B cell (primary cell): ENCODE measurements around the gene RNFT2.

Source experiments
- CTCF ChIP-seq: fragments of 200-600 bp; IDR thresholded peaks from one replicate; pipeline ENCODE4 v1.8.0; 2022; ENCODE audit warnings: antibody characterized with exemption, mild to moderate bottlenecking
- EZH2 ChIP-seq: IDR thresholded peaks from 2 replicates; pipeline ENCODE4 v1.6.1; 2012; ENCODE audit warnings: borderline replicate concordance, low read depth, mild to moderate bottlenecking, moderate library complexity, low read length; ENCODE audit not compliant: insufficient read depth, poor library complexity, severe bottlenecking

GRCh38 chr12:116708826-116709756, 29.0 kb upstream of the RNFT2 start:
- TF ChIP-seq CTCF (peak; percentile 81), EZH2 (no peak)
